PC-9 (cell line): ENCODE data around the gene CASP10.

Experiments used
- CTCF ChIP-seq: fragments of 200-600 bp; sonication (generic); conservative IDR thresholded peaks from 2 replicates; pipeline ENCODE4 v1.6.1; 2017; ENCODE audit warnings: mixed run types, antibody characterized with exemption, mild to moderate bottlenecking, moderate library complexity
- EZH2 ChIP-seq: fragments of 200-600 bp; sonication (generic); IDR thresholded peaks from 2 replicates; pipeline ENCODE4 v1.8.0; 2017; ENCODE audit warnings: antibody characterized with exemption, low read depth

GRCh38 chr2:201186982-201187381, 4.0 kb downstream of the CASP10 start:
- TF ChIP-seq EZH2, result no peak
- TF ChIP-seq CTCF, result no peak
